HG03064 (cell line): ENCODE measurements around the gene WBP4.
"Not testable (repeated sequence)": the region's sequence is repeated elsewhere in the genome, so short reads cannot be mapped to it uniquely, and the experiment has no call there.

Source experiments
- ATAC-seq: cut with Tn5 transposase; IDR thresholded peaks from one replicate; pipeline ENCODE4 v1.9.1; 2021; ENCODE audit warnings: low read depth; ENCODE audit not compliant: unreplicated experiment

Gene WBP4

DNA sequence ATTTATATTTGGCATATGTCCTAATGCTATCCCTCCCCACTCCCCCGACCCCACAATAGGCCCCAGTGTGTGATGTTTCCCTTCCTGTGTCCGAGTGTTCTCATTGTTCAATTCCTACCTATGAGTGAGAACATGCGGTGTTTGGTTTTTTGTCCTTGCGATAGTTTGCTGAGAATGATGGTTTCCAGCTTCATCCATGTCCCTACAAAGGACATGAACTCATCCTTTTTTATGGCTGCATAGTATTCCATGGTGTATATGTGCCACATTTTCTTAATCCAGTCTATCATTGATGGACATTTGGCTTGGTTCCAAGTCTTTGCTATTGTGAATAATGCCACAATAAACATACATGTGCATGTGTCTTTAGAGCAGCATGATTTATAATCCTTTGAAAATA lies 18.9 kb upstream of the WBP4 start:
- ATAC-seq = not testable (repeated sequence)

- ATAC-seq = no peak
These were observed 12.7 kb upstream of the WBP4 start for GRCh38 chr13:41048640-41049039.

DNA sequence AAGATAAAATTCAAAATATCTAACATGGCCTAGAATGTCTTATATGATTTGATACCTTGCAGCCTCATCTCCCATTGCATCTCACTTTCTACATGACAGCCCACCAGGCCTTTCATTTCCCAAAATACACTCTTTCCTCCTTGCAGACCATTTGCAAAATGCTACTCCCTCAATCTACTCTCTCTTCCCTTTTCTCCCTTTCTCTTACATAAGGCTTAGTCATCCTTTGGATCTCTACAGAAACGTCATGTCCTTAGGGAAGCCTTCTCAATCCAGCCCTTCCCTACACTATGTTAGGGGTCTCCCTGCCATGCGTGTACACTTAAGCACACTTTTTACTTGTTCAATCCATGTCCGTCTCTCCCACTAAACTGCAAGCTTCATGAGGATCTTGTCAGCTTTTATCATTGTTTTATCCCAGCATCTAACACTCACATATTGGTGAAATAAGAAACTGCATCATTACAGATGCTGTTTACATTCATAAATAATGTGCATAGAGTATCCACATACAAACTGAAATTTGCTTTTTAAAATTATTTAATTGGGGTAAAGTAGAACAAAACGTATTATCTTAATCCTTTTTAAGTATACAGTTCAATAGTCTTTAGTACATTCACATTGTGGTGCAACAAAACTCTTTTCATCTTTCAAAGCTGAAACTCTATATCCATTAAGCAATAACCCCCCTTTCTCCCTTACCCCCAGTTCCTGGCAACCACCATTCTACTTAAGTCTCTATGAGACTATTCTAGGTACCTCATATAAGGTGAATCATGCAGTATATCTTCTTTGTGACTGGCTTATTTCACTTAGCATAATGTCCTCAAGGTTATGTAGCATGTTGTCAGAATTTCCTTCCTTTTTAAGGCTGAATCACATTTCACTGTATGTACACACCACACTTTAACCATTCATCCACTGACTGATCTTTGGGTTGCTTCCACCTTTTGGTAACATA lies 11.5 kb upstream of the WBP4 start:
- ATAC-seq = no peak

GRCh38 chr13:41052441-41052840 lies 8.9 kb upstream of the WBP4 start:
- ATAC-seq = no peak

GRCh38 chr13:41053384-41053826 lies 7.9 kb upstream of the WBP4 start:
- peak; percentile 53 for ATAC-seq

DNA sequence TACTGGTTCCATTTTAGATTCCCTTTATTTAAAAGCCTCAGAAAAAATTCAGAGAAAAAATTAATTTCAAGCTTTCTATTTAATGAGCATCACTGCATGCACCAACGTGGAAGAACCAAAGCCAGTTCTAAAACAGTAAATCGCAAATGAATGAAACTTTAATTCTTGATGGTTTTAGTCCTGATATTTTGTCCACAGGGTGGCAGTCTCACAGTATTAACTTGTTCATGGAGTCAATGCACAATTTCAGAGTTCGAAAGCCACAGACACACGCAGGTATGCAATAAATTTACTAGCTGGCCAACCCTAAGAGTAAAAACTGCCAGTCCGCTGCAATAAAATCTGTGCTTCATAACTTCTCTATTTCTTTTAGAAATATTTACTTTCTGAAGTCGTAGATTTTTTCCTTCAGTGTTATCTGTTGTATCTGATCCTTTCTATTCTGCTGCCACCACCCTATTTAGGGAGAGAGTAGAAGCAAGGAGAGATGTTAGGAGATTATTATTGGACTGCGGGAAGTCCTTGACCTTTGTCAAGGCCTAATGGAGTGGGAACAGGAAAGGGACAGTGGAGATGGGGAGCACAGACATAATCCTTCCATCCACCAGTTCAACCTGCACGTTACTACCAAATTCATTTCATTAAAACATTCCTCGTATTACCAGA lies 7.0 kb upstream of the WBP4 start:
- peak; percentile 36 for ATAC-seq

DNA sequence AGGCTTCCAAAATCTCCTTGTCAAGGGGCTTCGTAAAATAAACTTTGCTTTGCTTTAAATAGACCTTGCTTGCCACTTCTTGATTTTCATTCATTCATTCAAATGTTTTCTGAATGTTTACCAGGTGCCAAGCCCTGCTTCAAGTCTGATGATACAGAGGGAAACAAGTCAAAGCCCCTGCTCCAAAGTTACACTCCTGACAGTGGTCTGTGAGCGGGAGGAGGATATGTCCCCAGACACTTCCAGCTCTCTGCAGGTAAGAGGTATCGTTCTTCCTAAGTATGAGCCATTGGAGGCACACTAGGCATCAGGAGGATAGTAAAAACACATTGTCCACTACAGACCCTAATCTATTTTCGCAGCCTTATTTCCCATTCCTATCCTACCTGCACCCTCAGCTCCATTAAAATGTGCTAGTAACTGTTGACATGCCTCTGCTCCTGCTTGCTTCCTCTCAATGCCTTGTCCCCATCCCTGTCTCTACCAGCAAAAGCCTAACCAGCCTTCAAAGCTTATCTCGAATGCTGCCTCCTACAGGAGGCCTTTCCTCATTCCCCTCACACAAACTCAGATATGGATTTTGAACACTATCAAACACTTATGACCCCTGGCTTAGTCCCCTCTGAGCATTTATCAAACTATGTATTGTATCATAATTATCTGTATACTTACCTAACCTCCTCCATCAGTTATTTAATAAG lies 6.2 kb upstream of the WBP4 start:
- no peak for ATAC-seq

DNA sequence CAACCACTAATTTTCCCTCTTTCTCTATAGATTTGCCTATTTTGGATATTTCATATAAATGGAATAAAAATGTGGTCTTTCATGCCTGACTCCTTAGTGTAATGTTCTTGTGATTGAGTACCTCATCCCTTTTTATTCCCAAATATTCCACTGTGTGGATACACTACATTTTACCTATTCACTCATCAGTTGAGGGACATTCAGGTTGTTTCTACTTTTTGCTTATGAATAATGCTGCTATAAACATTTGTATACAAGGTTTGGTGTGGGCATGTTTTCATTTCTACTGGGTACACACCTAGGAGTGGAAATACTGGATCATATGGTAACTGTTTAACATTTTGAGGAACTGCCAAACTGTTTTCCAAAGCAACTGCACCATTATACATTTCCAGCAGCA lies 5.1 kb upstream of the WBP4 start:
- ATAC-seq = no peak

GRCh38 chr13:41056826-41057711 lies 4.2 kb upstream of the WBP4 start:
- no peak for ATAC-seq

DNA sequence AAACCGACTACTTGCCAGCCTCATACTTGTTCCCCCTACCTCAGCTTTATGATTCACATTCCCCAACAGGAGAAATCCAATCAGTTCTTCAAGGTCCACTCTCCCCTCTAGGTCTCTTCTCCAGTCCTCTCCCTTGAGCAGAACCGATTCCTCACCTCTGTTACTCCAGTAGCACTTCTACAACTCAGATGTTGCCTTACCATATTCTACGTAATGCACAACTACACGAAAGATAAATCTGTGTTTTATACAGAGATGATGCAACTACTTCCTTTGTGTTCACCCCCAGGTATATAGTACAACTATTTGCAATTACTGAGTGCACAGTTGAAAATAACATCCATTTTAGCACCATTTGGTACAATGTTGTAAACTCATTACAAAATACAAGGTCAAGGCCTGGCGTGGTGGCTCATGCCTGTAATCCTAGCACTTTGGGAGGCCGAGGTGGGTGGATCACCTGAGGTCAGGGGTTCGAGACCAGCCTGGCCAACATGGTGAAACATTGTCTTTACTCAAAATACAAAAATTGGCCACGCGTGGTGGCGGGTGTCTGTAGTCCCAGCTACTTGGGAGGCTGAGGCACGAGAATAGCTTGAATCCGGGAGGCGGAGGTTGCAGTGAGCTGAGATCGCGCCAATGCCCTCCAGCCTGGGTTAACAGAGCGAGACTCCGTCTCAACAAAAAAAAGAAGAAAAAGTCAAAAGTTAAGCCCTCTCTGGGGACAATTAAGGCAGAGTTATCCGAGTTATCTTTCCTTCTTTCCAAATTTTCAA lies 2.8 kb upstream of the WBP4 start:
- no peak for ATAC-seq

DNA sequence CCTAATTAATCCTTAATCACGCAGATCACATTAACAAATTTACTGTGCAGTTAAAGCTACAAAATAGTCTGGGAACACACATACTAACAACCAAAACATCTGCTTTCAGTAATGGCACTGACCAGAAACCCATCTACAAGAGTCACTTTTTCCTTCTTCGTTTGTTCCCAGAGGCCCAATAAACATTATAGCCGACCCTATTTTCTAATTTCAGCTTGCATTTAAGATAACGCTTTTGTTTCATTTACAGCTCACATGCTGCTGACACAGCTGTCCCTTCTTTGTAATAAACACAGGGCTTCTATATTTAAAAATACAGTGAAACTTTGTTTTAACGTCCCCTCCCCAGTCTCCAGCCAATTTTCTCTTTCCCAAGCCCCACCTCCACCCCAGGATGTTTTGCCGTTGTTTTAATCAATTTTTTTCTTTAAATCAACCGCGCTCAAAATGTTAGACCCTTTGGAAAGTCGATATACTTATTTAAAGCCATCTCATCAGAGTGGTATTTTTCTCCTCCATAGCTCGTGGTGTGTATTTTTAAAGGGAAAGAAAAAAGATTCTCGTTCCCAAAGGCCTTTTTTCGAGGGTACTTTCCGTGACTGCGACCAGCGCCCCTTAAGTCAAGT lies 1.7 kb upstream of the WBP4 start:
- ATAC-seq = no peak

GRCh38 chr13:41060082-41060723 lies 1.1 kb upstream of the WBP4 start:
- ATAC-seq = peak; percentile 41

DNA sequence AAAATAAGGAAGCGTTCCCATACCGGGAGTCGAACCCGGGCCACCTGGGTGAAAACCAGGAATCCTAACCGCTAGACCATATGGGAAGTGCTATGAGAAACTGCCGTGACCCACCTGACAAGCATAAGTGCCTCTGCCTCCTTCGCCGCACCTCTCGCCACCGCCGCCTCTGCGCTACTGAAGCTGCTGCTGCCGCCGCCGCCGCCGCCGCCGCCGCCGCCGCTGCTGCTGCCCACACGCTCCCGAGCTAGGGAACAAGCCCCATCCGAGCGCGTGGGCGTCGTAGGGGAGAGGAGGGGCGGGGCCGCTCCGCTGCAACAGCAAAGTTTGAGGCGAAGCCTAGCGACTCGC lies 610 bp upstream of the WBP4 start:
- ATAC-seq = peak; percentile 21

DNA sequence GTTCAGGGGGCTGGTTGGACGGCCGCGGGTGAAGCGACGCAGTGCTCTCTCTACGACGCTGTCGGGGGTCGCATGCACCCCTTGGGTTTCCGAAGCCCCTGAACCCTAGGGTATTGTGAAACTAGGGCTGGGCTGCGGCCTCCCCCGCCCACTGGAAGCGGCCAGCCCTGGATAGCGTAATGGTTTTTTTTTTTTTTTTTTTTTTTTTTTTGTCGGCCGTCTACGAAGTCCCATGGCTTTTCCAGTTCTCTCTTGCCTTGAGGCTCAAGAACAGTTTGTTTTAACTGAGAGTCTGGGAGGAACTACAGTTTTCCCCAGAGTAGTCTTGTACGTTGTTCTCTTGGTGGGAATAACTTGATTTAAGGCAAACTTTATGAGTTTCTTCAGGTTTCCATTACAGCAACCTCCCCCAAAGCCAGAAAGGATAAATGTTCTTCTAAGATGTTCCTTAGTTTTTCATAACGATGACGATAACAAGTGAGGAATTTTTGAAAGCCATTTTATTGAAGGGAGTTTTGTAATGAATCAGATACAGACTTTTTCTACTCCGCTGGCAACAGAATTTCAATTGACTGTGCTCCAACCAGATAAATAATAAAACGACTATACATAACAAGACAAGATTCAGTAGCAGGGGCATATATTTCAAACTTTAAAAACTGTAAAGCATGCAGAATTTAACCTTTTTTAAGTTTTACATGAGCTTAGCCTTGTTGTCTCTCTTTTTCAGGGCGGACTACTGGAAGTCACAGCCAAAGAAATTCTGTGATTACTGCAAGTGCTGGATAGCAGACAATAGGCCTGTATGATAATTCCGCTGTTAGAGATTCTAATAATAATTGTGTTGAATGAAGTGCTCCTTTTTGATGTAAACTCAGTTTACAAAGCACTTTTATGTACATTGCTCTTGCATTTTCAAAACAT lies 867 bp downstream of the WBP4 start:
- peak; percentile 18 for ATAC-seq

GRCh38 chr13:41064493-41064892 lies 3.2 kb downstream of the WBP4 start:
- ATAC-seq = no peak

DNA sequence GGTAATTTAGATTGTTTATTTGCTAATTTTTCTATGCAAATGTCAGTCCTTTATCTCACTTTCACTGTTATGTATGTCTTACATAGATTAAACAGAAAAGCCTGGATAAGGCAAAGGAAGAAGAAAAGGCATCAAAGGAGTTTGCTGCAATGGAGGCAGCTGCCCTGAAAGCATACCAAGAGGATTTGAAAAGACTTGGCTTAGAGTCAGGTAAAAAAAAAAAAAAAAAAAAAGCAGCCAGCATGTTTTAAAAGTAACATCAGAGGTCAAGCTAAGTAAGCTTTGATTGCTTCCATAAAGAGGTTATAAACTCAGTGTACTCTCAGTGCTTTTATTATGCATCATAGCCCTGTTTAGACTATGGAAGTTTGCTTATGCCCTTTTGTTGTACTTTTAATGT lies 3.8 kb downstream of the WBP4 start:
- ATAC-seq = no peak

GRCh38 chr13:41074523-41074922 lies 13.2 kb downstream of the WBP4 start:
- no peak for ATAC-seq

DNA sequence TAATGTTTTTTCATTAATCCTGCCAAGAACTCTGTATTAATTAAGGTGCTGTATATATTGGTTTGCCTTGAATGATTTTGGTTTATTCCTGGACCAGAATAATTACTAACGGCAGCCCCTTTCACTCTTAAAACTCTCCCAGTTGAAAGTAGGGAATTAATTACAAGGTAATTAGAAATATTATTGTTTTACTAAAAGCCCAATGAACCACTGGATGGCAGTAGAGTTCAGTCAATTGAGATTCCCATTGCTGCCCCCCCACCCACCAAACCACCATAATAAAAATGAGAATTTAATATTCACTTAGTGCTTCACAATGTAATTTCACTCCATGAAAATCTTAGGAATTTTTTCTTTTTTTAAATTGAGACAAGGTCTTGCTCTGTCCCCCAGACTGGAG lies 13.7 kb downstream of the WBP4 start:
- ATAC-seq = no peak
